Natural killer cell (primary cell): ENCODE data around the gene CCDC150. TPM values are rescaled to one million over a fixed set of nuclear protein-coding genes. Genes with fewer than 3 reads are reported as not detected.
"Not testable (repeated sequence)": the region's sequence is repeated elsewhere in the genome, so short reads cannot be mapped to it uniquely, and the experiment has no call there.

Experiments used
- ATAC-seq, 3 donors: fragments of 150-1000 bp in 2 of 3; fragments of 200-7000 bp in 1 of 3; cut with Tn5 transposase; 1 replicate in 1 of 3; 2 replicates in 2 of 3; pipeline ENCODE4 v1.10.0; 2021; ENCODE audit warnings: mild to moderate bottlenecking in 2 of 3, moderate library complexity in 2 of 3
- DNase-seq, 2 donors: peaks; one replicate each; pipeline versions ENCODE4 v3.0.0 to v3.0.0-alpha.2; 2013 to 2021; ENCODE audit warnings: mixed read lengths in 1 of 2
- H3K27ac ChIP-seq: one replicate; pipeline ENCODE4 v1.5.1; 2013; ENCODE audit warnings: mild to moderate bottlenecking, low read length
- H3K27me3 ChIP-seq: one replicate; pipeline ENCODE4 v1.6.1; 2013; ENCODE audit warnings: low read length; ENCODE audit not compliant: control insufficient read depth, insufficient read depth
- H3K36me3 ChIP-seq: one replicate; pipeline ENCODE4 v1.6.1; 2013; ENCODE audit warnings: low read length; ENCODE audit not compliant: control insufficient read depth, insufficient read depth
- H3K4me1 ChIP-seq: one replicate; pipeline ENCODE4 v1.6.1; 2013; ENCODE audit warnings: low read length; ENCODE audit not compliant: control insufficient read depth, insufficient read depth
- H3K4me3 ChIP-seq: one replicate; pipeline ENCODE4 v1.5.1; 2013; ENCODE audit warnings: low read length
- H3K9me3 ChIP-seq: one replicate; pipeline ENCODE4 v1.6.1; 2013; ENCODE audit warnings: low read length; ENCODE audit not compliant: control insufficient read depth, insufficient read depth
- H3K27ac Mint-ChIP-seq, 2 donors: one replicate each; pipeline ENCODE4 v1.8.0; 2022; ENCODE audit warnings: mild to moderate bottlenecking in 2 of 2, mixed read lengths in 2 of 2, moderate library complexity in 1 of 2
- H3K27me3 Mint-ChIP-seq, 2 donors: one replicate each; pipeline ENCODE4 v1.8.0; 2022; ENCODE audit warnings: low read depth in 2 of 2, mixed read lengths in 2 of 2
- H3K36me3 Mint-ChIP-seq: one replicate; pipeline ENCODE4 v1.8.0; 2022; ENCODE audit warnings: mixed read lengths
- H3K4me1 Mint-ChIP-seq, 2 donors: one replicate each; pipeline ENCODE4 v1.8.0; 2022; ENCODE audit warnings: mixed read lengths in 2 of 2
- H3K4me3 Mint-ChIP-seq: one replicate; pipeline ENCODE4 v1.8.0; 2022; ENCODE audit warnings: mild to moderate bottlenecking, moderate library complexity, mixed read lengths
- H3K9me3 Mint-ChIP-seq, 2 donors: one replicate each; pipeline ENCODE4 v1.8.0; 2022; ENCODE audit warnings: mixed read lengths in 2 of 2
- WGBS: methylation state at CpG from one replicate; pipeline ENCODE4 v1.1.7; 2013; ENCODE audit warnings: missing lambda C conversion rate; ENCODE audit not compliant: insufficient coverage; 5-methylcytosine and 5-hydroxymethylcytosine counted together
- intact Hi-C: fragments of 100-400 bp; cut with micrococcal nuclease; formaldehyde crosslinking; loops from one replicate; pipeline ENCODE4 v1.14.2; 2022
- total RNA-seq, 4 donors: library from RNA; stranded (reverse); fragments of 120-200 nt in 1 of 4; gene quantifications; one replicate each; pipeline versions ENCODE4 v1.2.3 to v1.2.4, GENCODE V29; 2013 to 2022
- TF ChIP-seq, protein P1 (sequence below): fragments of 200-600 bp; IDR thresholded peaks from one replicate; pipeline ENCODE4 v1.8.0; 2022; ENCODE audit warnings: antibody characterized with exemption

CCDC150 gene
- total RNA-seq, 3 donors from 2014 or later (not counting 1 experiment from before 2014, with no cell fraction given), result 1.1 to 2.3 (median 1.3) TPM

DNA sequence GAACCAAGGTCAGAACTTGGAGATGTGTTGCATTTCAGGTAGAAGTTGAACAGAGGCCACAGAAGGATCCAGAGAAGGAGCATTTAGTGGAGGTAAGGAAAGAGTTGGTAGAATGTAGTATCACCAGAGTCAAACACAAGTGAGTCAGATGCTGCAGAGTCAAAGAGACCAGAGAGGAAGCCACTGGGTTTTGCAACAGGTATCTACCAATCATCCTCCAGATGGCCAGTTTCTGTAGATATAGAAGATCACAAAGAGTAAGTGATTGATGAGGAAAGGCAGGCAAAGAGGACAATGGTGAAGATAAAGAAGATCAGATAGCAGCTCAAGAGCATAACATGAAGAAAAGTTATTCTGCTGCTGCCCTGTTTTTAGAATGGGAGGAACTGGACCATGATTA, 84.1 kb downstream of the CCDC150 start:
- Histone ChIP-seq H3K27ac (no peak overlapping the region), H3K4me1 (no peaks in the 10 kb centered on the region), H3K36me3 (no peaks in the 10 kb centered on the region), H3K4me3 (no peak overlapping the region), H3K9me3 (no peaks in the 10 kb centered on the region), H3K27me3 (no peaks in the 10 kb centered on the region)
- ATAC-seq (no peak), DNase-seq (no peak)
- intact Hi-C loops, result no loop called here
- no peaks in the 10 kb centered on the region for H3K9me3 Mint-ChIP-seq
- TF ChIP-seq, protein P1, sequence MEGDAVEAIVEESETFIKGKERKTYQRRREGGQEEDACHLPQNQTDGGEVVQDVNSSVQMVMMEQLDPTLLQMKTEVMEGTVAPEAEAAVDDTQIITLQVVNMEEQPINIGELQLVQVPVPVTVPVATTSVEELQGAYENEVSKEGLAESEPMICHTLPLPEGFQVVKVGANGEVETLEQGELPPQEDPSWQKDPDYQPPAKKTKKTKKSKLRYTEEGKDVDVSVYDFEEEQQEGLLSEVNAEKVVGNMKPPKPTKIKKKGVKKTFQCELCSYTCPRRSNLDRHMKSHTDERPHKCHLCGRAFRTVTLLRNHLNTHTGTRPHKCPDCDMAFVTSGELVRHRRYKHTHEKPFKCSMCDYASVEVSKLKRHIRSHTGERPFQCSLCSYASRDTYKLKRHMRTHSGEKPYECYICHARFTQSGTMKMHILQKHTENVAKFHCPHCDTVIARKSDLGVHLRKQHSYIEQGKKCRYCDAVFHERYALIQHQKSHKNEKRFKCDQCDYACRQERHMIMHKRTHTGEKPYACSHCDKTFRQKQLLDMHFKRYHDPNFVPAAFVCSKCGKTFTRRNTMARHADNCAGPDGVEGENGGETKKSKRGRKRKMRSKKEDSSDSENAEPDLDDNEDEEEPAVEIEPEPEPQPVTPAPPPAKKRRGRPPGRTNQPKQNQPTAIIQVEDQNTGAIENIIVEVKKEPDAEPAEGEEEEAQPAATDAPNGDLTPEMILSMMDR, result no peak
- no peaks in the 10 kb centered on the region for H3K27me3 Mint-ChIP-seq
- H3K4me3 Mint-ChIP-seq, result no peak overlapping the region
- H3K36me3 Mint-ChIP-seq, result no peaks in the 10 kb centered on the region
- no peaks in the 10 kb centered on the region for H3K4me1 Mint-ChIP-seq
- H3K27ac Mint-ChIP-seq, result no peak overlapping the region

GRCh38 chr2:196725218-196725617, 85.7 kb downstream of the CCDC150 start:
- WGBS, result 80% methylated on average over 2 of the region's 3 CpGs
- no peaks in the 10 kb centered on the region for H3K9me3 ChIP-seq
- H3K4me1 Mint-ChIP-seq, result no peaks in the 10 kb centered on the region
- TF ChIP-seq, protein P1, result no peak
- no peaks in the 10 kb centered on the region for H3K36me3 Mint-ChIP-seq
- H3K27me3 Mint-ChIP-seq, result no peaks in the 10 kb centered on the region
- intact Hi-C loops, result no loop called here
- no peak overlapping the region for H3K27ac ChIP-seq
- H3K9me3 Mint-ChIP-seq, result no peaks in the 10 kb centered on the region
- no peak overlapping the region for H3K4me3 Mint-ChIP-seq
- H3K36me3 ChIP-seq, result no peaks in the 10 kb centered on the region
- H3K4me1 ChIP-seq, result no peaks in the 10 kb centered on the region
- no peak overlapping the region for H3K4me3 ChIP-seq
- no peak overlapping the region for H3K27ac Mint-ChIP-seq
- no peak for ATAC-seq
- no peaks in the 10 kb centered on the region for H3K27me3 ChIP-seq
- DNase-seq, result no peak

- H3K4me3 Mint-ChIP-seq, result no peak overlapping the region
- H3K27ac Mint-ChIP-seq, result no peak overlapping the region
- TF ChIP-seq, protein P1, result no peak
- no peak overlapping the region for H3K27ac ChIP-seq
- no peaks in the 10 kb centered on the region for H3K27me3 Mint-ChIP-seq
- DNase-seq (no peak), ATAC-seq (no peak)
- no peaks in the 10 kb centered on the region for H3K4me1 Mint-ChIP-seq
- intact Hi-C loops, result no loop called here
- no peak overlapping the region for H3K4me3 ChIP-seq
- no peaks in the 10 kb centered on the region for H3K36me3 Mint-ChIP-seq
- no peaks in the 10 kb centered on the region for H3K4me1 ChIP-seq
- no peaks in the 10 kb centered on the region for H3K9me3 Mint-ChIP-seq
- 70% methylated on average over 4 of the region's 4 CpGs for WGBS
- H3K9me3 ChIP-seq, result no peaks in the 10 kb centered on the region
- no peaks in the 10 kb centered on the region for H3K27me3 ChIP-seq
- H3K36me3 ChIP-seq, result no peaks in the 10 kb centered on the region
Measured at GRCh38 chr2:196725882-196726281, 86.4 kb downstream of the CCDC150 start.

GRCh38 chr2:196729418-196729817, 89.9 kb downstream of the CCDC150 start:
- intact Hi-C loops, result no loop called here
- ATAC-seq (no peak), DNase-seq (no peak)
- no peaks in the 10 kb centered on the region for H3K36me3 Mint-ChIP-seq
- Histone ChIP-seq H3K36me3 (no peaks in the 10 kb centered on the region), H3K4me1 (no peaks in the 10 kb centered on the region), H3K4me3 (no peak overlapping the region), H3K27ac (no peak overlapping the region), H3K9me3 (no peaks in the 10 kb centered on the region), H3K27me3 (no peaks in the 10 kb centered on the region)
- TF ChIP-seq, protein P1, result no peak
- H3K4me3 Mint-ChIP-seq, result no peak overlapping the region
- no peaks in the 10 kb centered on the region for H3K4me1 Mint-ChIP-seq
- H3K27me3 Mint-ChIP-seq, result no peaks in the 10 kb centered on the region
- 91% methylated on average over 2 of the region's 2 CpGs for WGBS
- H3K27ac Mint-ChIP-seq, result no peak overlapping the region
- no peaks in the 10 kb centered on the region for H3K9me3 Mint-ChIP-seq

DNA sequence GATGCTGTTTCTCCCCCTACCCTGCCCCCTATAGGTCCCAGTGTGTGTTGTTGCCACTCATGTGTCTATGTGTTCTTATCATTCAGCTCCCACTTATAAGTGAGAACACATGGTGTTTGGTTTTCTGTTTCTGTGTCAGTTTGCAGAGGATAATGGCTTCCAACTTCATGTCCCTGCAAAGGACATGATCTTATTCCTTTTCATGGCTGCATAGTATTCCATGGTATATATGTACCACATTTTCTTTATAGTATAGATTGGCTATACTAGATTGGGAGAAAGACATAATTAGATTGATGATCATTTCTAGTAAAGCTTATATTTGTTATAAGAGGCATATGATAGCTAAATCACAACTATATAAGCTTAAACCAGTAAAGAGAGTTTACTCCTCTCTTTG, 97.1 kb downstream of the CCDC150 start:
- intact Hi-C loops, H3K4me3 Mint-ChIP-seq, ATAC-seq, H3K36me3 ChIP-seq, H3K27ac Mint-ChIP-seq, H3K36me3 Mint-ChIP-seq, H3K27me3 Mint-ChIP-seq, H3K27ac ChIP-seq, H3K4me1 ChIP-seq, H3K4me3 ChIP-seq, DNase-seq, H3K9me3 ChIP-seq, H3K27me3 ChIP-seq, H3K4me1 Mint-ChIP-seq, H3K9me3 Mint-ChIP-seq: not testable (repeated sequence)
